Upper lobe of left lung (tissue), 4 donors: ENCODE data around the gene MON2.

Experiments used
- CTCF ChIP-seq, 6 experiments: fragments of 450-650 bp in 4 of 6; fragments of 200-600 bp in 2 of 6; sonication (generic) in 2 of 6; IDR thresholded peaks; one replicate each; pipeline ENCODE4 v1.5.1; 2016 to 2019; ENCODE audit warnings: antibody characterized with exemption in 6 of 6
- EP300 ChIP-seq, 4 donors: sonication (generic); formaldehyde crosslinking; IDR thresholded peaks; one replicate each; pipeline ENCODE4 v1.5.1; 2017; ENCODE audit warnings: antibody characterized with exemption in 4 of 4, control low read depth in 2 of 4

- TF ChIP-seq EP300 (IDR thresholded peaks at IDR 0.05) (no peak), CTCF (IDR thresholded peaks at IDR 0.05) (no peak)
Measured at GRCh38 chr12:62533087-62533754, 66.6 kb downstream of the MON2 start.
